ENCODE data around the gene RUVBL2.
A peak's percentile ranks its signal among the peaks of the same experiment; 100 is the strongest.

RUVBL2 gene

GRCh38 chr19:48950830-48951519 lies 42.7 kb upstream of the RUVBL2 start:
- DNase-seq (ENCODE audit: low spot score) = no peak

DNA sequence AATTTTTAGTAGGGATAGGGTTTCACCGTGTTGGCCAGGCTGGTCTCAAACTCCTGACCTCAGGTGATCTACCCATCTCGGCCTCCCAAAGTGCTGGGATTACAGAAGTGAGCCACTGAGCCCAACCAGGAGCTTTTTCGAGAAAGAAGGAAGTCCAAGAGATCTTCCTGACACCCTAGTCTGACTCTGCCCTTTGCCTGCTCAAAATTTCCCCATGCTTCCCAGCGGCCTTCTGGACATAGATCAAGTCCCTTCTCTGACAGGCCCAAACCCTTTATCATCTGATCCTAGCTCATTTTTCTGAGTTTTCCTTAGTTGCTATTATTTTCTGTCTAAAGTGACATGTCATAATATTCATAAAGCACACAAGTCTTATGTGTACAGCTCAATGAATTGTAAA lies 40.5 kb upstream of the RUVBL2 start:
- TF ChIP-seq CTCF (IDR thresholded peaks at IDR 0.05; ENCODE audit: extremely low read depth, missing control alignments) = no peak
- DNase-seq (ENCODE audit: low spot score) = no peak

More at GRCh38 chr19:48950830-48951519, 42.7 kb upstream of the RUVBL2 start:
- no peak for TF ChIP-seq CTCF (IDR thresholded peaks at IDR 0.05; ENCODE audit: extremely low read depth, missing control alignments)

DNA sequence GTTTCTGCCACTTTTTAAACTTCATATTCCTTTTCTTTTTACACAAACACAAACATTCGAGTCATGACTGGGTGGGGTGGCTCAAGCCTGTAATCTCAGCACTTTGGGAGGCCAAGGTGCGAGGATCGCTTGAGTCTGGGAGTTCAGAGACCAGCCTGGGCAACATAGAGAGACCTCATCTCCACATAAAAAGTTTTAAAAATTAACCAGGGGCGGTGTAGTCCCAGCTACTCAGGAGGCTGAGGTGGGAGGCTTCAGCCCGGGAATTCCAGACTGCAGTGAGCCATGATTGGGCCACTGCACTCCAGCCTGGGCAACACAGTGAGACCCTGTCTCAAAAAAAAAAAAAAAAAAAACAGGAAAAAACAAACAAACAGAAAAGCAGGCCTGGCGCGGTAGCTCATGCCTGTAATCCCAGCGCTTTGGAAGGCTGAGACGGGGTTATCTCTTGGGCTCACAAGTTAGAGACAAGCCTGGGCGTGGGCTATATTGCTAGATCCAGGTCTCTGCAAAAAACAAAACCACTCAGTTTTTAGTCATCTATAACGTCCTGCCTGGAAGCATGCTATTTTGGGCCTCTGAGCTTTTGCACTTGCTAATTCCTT lies 39.6 kb upstream of the RUVBL2 start:
- TF ChIP-seq CTCF (IDR thresholded peaks at IDR 0.05; ENCODE audit: extremely low read depth, missing control alignments) = no peak
- no peak for DNase-seq (ENCODE audit: low spot score)

GRCh38 chr19:48954595-48955307 lies 38.9 kb upstream of the RUVBL2 start, which contains the start of gene BAX:
Gene BAX, plus strand, starts transcription at chr19:48954875. Its CDS starts 54 bp downstream, at chr19:48954929.
- DNase-seq (ENCODE audit: low spot score) = peak; percentile 98
- TF ChIP-seq CTCF (IDR thresholded peaks at IDR 0.05; ENCODE audit: extremely low read depth, missing control alignments) = no peak

DNA sequence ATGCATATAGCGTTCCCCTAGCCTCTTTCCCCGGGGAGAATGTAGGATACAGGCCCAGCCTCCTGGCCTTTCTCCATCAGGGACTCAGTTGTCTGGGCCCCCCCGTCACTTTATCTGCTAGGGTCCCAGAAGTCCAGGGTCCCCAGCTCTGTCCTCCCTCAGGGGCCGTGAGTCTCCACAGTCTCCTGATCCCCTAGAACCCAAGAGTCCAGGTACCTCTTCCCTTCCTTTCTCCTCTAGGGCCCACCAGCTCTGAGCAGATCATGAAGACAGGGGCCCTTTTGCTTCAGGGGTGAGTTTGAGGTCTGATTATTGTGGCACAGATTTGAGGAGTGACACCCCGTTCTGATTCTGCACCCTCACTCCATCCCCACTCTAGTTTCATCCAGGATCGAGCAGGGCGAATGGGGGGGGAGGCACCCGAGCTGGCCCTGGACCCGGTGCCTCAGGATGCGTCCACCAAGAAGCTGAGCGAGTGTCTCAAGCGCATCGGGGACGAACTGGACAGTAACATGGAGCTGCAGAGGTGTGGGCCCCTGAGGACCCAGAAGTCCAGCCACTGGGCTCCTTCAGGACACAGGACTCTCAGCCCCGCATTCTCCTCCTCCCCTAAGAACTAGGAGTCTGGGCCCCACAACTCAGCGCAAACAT lies 38.3 kb upstream of the RUVBL2 start:
- DNase-seq (ENCODE audit: low spot score) = no peak
- no peak for TF ChIP-seq CTCF (IDR thresholded peaks at IDR 0.05; ENCODE audit: extremely low read depth, missing control alignments)

DNA sequence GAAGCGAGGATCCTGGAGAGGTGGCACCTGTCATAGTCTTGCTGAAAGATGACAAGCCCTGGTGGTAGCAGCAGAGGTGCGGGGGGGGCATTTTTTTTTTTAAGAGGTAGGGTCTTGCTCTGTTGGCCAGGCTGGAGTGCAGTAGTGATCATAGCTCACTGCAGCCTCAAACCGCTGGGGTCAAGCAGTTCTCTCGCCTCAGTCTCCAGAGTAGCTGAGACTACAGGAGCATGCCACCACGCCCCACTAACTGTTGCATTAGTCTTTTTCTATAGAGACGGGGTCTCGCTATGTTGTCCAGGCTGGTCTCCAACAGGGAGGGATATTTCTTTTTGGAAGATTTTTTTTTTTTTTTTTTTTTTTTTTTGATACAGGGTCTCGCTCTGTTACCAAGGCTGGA lies 35.7 kb upstream of the RUVBL2 start:
- no peak for TF ChIP-seq CTCF (IDR thresholded peaks at IDR 0.05; ENCODE audit: extremely low read depth, missing control alignments)
- DNase-seq (ENCODE audit: low spot score) = no peak

Measured in GM20000 (cell line).